Measurements from ENCODE around the gene DLGAP1.

The DLGAP1 gene

GRCh38 chr18:4242431-4243161 is 212.5 kb downstream of the DLGAP1 start:
- ChIA-PET POLR2A (no interaction called here), CTCF (no interaction called here)
- DNase-seq (ENCODE audit: extremely low spot score): no peak
- no peak for TF ChIP-seq NFRKB (IDR thresholded peaks at IDR 0.05)

- no peak for DNase-seq (ENCODE audit: extremely low spot score)
- TF ChIP-seq ELF4 (IDR thresholded peaks at IDR 0.05): no peak
- no peak for TF ChIP-seq L3MBTL2 (conservative IDR thresholded peaks at IDR 0.05)
- TF ChIP-seq ZNF384 (IDR thresholded peaks at IDR 0.05): no peak
- TF ChIP-seq FOXA1 (IDR thresholded peaks at IDR 0.05): no peak
- no peak for TF ChIP-seq SP1 (IDR thresholded peaks at IDR 0.05)
- TF ChIP-seq LEF1 (IDR thresholded peaks at IDR 0.05; ENCODE audit: borderline replicate concordance): no peak
- TF ChIP-seq PKNOX1 (IDR thresholded peaks at IDR 0.05): no peak
- no peak for TF ChIP-seq FOXK2 (IDR thresholded peaks at IDR 0.05)
- TF ChIP-seq CTBP1 (IDR thresholded peaks at IDR 0.05; ENCODE audit: borderline replicate concordance): no peak
- TF ChIP-seq NFRKB (IDR thresholded peaks at IDR 0.05): no peak
- TF ChIP-seq ARNT (IDR thresholded peaks at IDR 0.05): no peak
- TF ChIP-seq SUZ12 (IDR thresholded peaks at IDR 0.05): no peak
- no peak for TF ChIP-seq BHLHE40 (IDR thresholded peaks at IDR 0.05; ENCODE audit: borderline replicate concordance)
- no peak for TF ChIP-seq FOXM1 (IDR thresholded peaks at IDR 0.05; ENCODE audit: borderline replicate concordance)
- no peak for TF ChIP-seq HDGF (IDR thresholded peaks at IDR 0.05; ENCODE audit: borderline replicate concordance)
- TF ChIP-seq TARDBP (IDR thresholded peaks at IDR 0.05): no peak
These were observed 214.0 kb downstream of the DLGAP1 start for GRCh38 chr18:4241090-4241617.

GRCh38 chr18:4238966-4239365 is 216.1 kb downstream of the DLGAP1 start:
- no peak for DNase-seq (ENCODE audit: extremely low spot score)
- CTCF ChIA-PET: no interaction called here
- POLR2A ChIA-PET: no interaction called here
- TF ChIP-seq FOXA1 (IDR thresholded peaks at IDR 0.05): no peak
- TF ChIP-seq NFRKB (IDR thresholded peaks at IDR 0.05): no peak
- TF ChIP-seq HDGF (IDR thresholded peaks at IDR 0.05; ENCODE audit: borderline replicate concordance): no peak
- TF ChIP-seq L3MBTL2 (conservative IDR thresholded peaks at IDR 0.05): no peak
- TF ChIP-seq SUZ12 (IDR thresholded peaks at IDR 0.05): no peak
- TF ChIP-seq ELF4 (IDR thresholded peaks at IDR 0.05): no peak
- TF ChIP-seq FOXM1 (IDR thresholded peaks at IDR 0.05; ENCODE audit: borderline replicate concordance): no peak
- TF ChIP-seq CTBP1 (IDR thresholded peaks at IDR 0.05; ENCODE audit: borderline replicate concordance): no peak
- no peak for TF ChIP-seq ARNT (IDR thresholded peaks at IDR 0.05)
- no peak for TF ChIP-seq FOXK2 (IDR thresholded peaks at IDR 0.05)
- TF ChIP-seq ZNF384 (IDR thresholded peaks at IDR 0.05): no peak
- TF ChIP-seq TARDBP (IDR thresholded peaks at IDR 0.05): no peak
- TF ChIP-seq SP1 (IDR thresholded peaks at IDR 0.05): no peak
- no peak for TF ChIP-seq BHLHE40 (IDR thresholded peaks at IDR 0.05; ENCODE audit: borderline replicate concordance)
- TF ChIP-seq PKNOX1 (IDR thresholded peaks at IDR 0.05): no peak
- TF ChIP-seq LEF1 (IDR thresholded peaks at IDR 0.05; ENCODE audit: borderline replicate concordance): no peak

More at GRCh38 chr18:4241090-4241617, 214.0 kb downstream of the DLGAP1 start:
- ChIA-PET POLR2A (no interaction called here), CTCF (no interaction called here)

GRCh38 chr18:4237664-4238041 is 217.5 kb downstream of the DLGAP1 start:
- no peak for TF ChIP-seq FOXM1 (IDR thresholded peaks at IDR 0.05; ENCODE audit: borderline replicate concordance)
- no peak for TF ChIP-seq SP1 (IDR thresholded peaks at IDR 0.05)
- TF ChIP-seq LEF1 (IDR thresholded peaks at IDR 0.05; ENCODE audit: borderline replicate concordance): no peak
- no peak for TF ChIP-seq NFRKB (IDR thresholded peaks at IDR 0.05)
- TF ChIP-seq L3MBTL2 (conservative IDR thresholded peaks at IDR 0.05): no peak
- TF ChIP-seq FOXK2 (IDR thresholded peaks at IDR 0.05): no peak
- no peak for TF ChIP-seq BHLHE40 (IDR thresholded peaks at IDR 0.05; ENCODE audit: borderline replicate concordance)
- TF ChIP-seq ZNF384 (IDR thresholded peaks at IDR 0.05): no peak
- TF ChIP-seq HDGF (IDR thresholded peaks at IDR 0.05; ENCODE audit: borderline replicate concordance): no peak
- no peak for TF ChIP-seq CTBP1 (IDR thresholded peaks at IDR 0.05; ENCODE audit: borderline replicate concordance)
- no peak for TF ChIP-seq FOXA1 (IDR thresholded peaks at IDR 0.05)
- TF ChIP-seq ELF4 (IDR thresholded peaks at IDR 0.05): no peak
- TF ChIP-seq ARNT (IDR thresholded peaks at IDR 0.05): no peak
- no peak for TF ChIP-seq PKNOX1 (IDR thresholded peaks at IDR 0.05)
- no peak for TF ChIP-seq TARDBP (IDR thresholded peaks at IDR 0.05)
- TF ChIP-seq SUZ12 (IDR thresholded peaks at IDR 0.05): no peak
- POLR2A ChIA-PET: no interaction called here
- CTCF ChIA-PET: no interaction called here
- DNase-seq (ENCODE audit: extremely low spot score): no peak

GRCh38 chr18:4236940-4237663 is 218.0 kb downstream of the DLGAP1 start:
- TF ChIP-seq FOXK2 (IDR thresholded peaks at IDR 0.05) (no peak), HDGF (IDR thresholded peaks at IDR 0.05; ENCODE audit: borderline replicate concordance) (no peak), SP1 (IDR thresholded peaks at IDR 0.05) (no peak), L3MBTL2 (conservative IDR thresholded peaks at IDR 0.05) (no peak), BHLHE40 (IDR thresholded peaks at IDR 0.05; ENCODE audit: borderline replicate concordance) (no peak), LEF1 (IDR thresholded peaks at IDR 0.05; ENCODE audit: borderline replicate concordance) (no peak), ZNF384 (IDR thresholded peaks at IDR 0.05) (no peak), TARDBP (IDR thresholded peaks at IDR 0.05) (no peak), SUZ12 (IDR thresholded peaks at IDR 0.05) (no peak), ARNT (IDR thresholded peaks at IDR 0.05) (no peak)
- ChIA-PET POLR2A (no interaction called here), CTCF (no interaction called here)
- DNase-seq (ENCODE audit: extremely low spot score): no peak
